IMR-90 (cell line): Measurements from ENCODE around the gene SLC66A3.

ENCODE experiments used
- BHLHE40 ChIP-seq: fragments of 150-350 bp; IDR thresholded peaks from 2 replicates; pipeline ENCODE4 v1.6.1; 2016; ENCODE audit warnings: mild to moderate bottlenecking, low read depth, low read length
- CEBPB ChIP-seq: IDR thresholded peaks from 2 replicates; pipeline ENCODE4 v1.6.1; 2012; ENCODE audit warnings: low read depth, low read length, improper control_type of control experiment
- CTCF ChIP-seq: conservative IDR thresholded peaks from 2 replicates; pipeline ENCODE4 v1.5.1; 2012; ENCODE audit warnings: mild to moderate bottlenecking, low read depth, low read length, improper control_type of control experiment
- ELK1 ChIP-seq: fragments of 150-350 bp; IDR thresholded peaks from 2 replicates; pipeline ENCODE4 v1.6.1; 2016; ENCODE audit warnings: low read depth, mild to moderate bottlenecking, low read length, moderate library complexity, borderline replicate concordance
- POLR2A ChIP-seq: IDR thresholded peaks from 2 replicates; pipeline ENCODE4 v1.6.1; 2012; ENCODE audit warnings: mild to moderate bottlenecking, low read depth, low read length
- RAD21 ChIP-seq: IDR thresholded peaks from 2 replicates; pipeline ENCODE4 v1.6.1; 2012; ENCODE audit warnings: low read length, improper control_type of control experiment
- SMC3 ChIP-seq: fragments of 150-350 bp; IDR thresholded peaks from 2 replicates; pipeline ENCODE4 v1.6.1; 2016; ENCODE audit warnings: low read depth, mild to moderate bottlenecking, antibody characterized with exemption, low read length, moderate library complexity

- TF ChIP-seq CTCF (no peak), ELK1 (no peak), RAD21 (no peak), SMC3 (no peak), BHLHE40 (no peak), POLR2A (no peak), CEBPB (no peak)
These were observed 52.8 kb downstream of the SLC66A3 start for GRCh38 chr2:11208083-11208482.
